HEK293T (cell line): ENCODE measurements around the gene MUC3A.

Experiments
- ARNT ChIP-seq: fragments of 450-650 bp; IDR thresholded peaks from 2 replicates; pipeline ENCODE4 v1.6.1; 2017; ENCODE audit warnings: mild to moderate bottlenecking
- BHLHE40 ChIP-seq: fragments of 450-650 bp; IDR thresholded peaks from 2 replicates; pipeline ENCODE4 v1.6.1; 2016; ENCODE audit warnings: mild to moderate bottlenecking, moderate library complexity, borderline replicate concordance
- CTBP1 ChIP-seq: fragments of 450-650 bp; IDR thresholded peaks from 2 replicates; pipeline ENCODE4 v1.6.1; 2016; ENCODE audit warnings: borderline replicate concordance
- FOXA1 ChIP-seq: fragments of 450-650 bp; IDR thresholded peaks from 2 replicates; pipeline ENCODE4 v1.6.1; 2016; ENCODE audit warnings: mild to moderate bottlenecking
- FOXM1 ChIP-seq: fragments of 450-650 bp; IDR thresholded peaks from 2 replicates; pipeline ENCODE4 v1.6.1; 2017; ENCODE audit warnings: mild to moderate bottlenecking, borderline replicate concordance
- SP1 ChIP-seq: fragments of 450-650 bp; IDR thresholded peaks from 2 replicates; pipeline ENCODE4 v1.6.1; 2017

DNA sequence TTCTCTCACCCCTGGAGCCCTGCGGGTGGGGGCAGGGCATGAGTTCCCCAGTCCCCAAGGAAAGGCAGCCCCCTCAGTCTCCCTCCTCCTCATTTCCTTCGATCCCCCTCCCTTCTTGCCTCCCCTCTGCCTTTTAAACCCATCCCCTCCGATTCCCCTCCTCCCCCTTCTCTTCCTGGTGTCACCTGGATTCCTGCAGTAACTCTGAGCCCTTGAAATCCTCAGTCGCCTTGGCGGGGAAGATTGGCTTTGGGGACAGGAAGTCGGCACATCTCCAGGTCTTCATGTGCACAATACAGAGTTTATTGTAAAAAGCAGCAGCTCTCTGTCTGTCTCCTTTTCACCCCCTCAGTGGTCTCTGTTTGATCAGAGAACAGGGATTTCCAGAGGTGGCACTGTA lies 18.7 kb downstream of the MUC3A start:
- TF ChIP-seq CTBP1 (no peak), FOXA1 (no peak), BHLHE40 (no peak), SP1 (no peak), FOXM1 (no peak), ARNT (no peak)
